Stimulated activated naive CD8-positive, alpha-beta T cell treated with anti-CD3 and anti-CD28 coated beads, Interleukin-15, amount 100 ng/mL, for 72 hours (primary cell): ENCODE measurements around the gene LCE2D.
"Not testable (repeated sequence)": the region's sequence is repeated elsewhere in the genome, so short reads cannot be mapped to it uniquely, and the experiment has no call there.

Source experiments
- ATAC-seq: fragments of 150-1000 bp; cut with Tn5 transposase; 2 replicates; pipeline ENCODE4 v1.10.0; 2021; ENCODE audit warnings: mild to moderate bottlenecking, moderate library complexity
- DNase-seq, 2 donors: peaks; one replicate each; pipeline ENCODE4 v3.0.0; 2021 to 2022
- H3K27ac Mint-ChIP-seq, 2 donors: one replicate each; pipeline ENCODE4 v1.8.0; 2022; ENCODE audit warnings: mild to moderate bottlenecking in 2 of 2, mixed read lengths in 2 of 2, moderate library complexity in 2 of 2
- H3K27me3 Mint-ChIP-seq: one replicate; pipeline ENCODE4 v1.8.0; 2022; ENCODE audit warnings: mixed read lengths
- H3K4me1 Mint-ChIP-seq: one replicate; pipeline ENCODE4 v1.8.0; 2022; ENCODE audit warnings: mild to moderate bottlenecking, mixed read lengths
- H3K4me3 Mint-ChIP-seq, 2 donors: one replicate each; pipeline ENCODE4 v1.8.0; 2022; ENCODE audit warnings: mild to moderate bottlenecking in 2 of 2, mixed read lengths in 2 of 2, moderate library complexity in 1 of 2
- H3K9me3 Mint-ChIP-seq, 2 donors: one replicate each; pipeline ENCODE4 v1.8.0; 2022; ENCODE audit warnings: mixed read lengths in 2 of 2

LCE2D gene

GRCh38 chr1:152673016-152673415 is 9.8 kb downstream of the LCE2D start:
- ATAC-seq, result no peak

GRCh38 chr1:152674983-152675382 is 11.8 kb downstream of the LCE2D start, which contains the start of gene LCE2C:
Gene LCE2C (plus strand): TSS chr1:152675279. CDS start chr1:152676016, 737 bp downstream.
- peaks cover 51% of the 10 kb centered on the region for H3K27me3 Mint-ChIP-seq
- H3K4me3 Mint-ChIP-seq, DNase-seq, H3K4me1 Mint-ChIP-seq, ATAC-seq, H3K9me3 Mint-ChIP-seq, H3K27ac Mint-ChIP-seq: not testable (repeated sequence)

More at GRCh38 chr1:152673016-152673415, 9.8 kb downstream of the LCE2D start:
- H3K27ac Mint-ChIP-seq, result no peak overlapping the region
- peaks cover 32% of the 10 kb centered on the region for H3K27me3 Mint-ChIP-seq
- no peak overlapping the region for H3K4me3 Mint-ChIP-seq
- no peaks in the 10 kb centered on the region for H3K9me3 Mint-ChIP-seq
- H3K4me1 Mint-ChIP-seq, result no peaks in the 10 kb centered on the region
- no peak for DNase-seq

- Mint-ChIP-seq H3K27me3 (peaks cover 61% of the 10 kb centered on the region), H3K27ac (no peak overlapping the region), H3K4me3 (no peak overlapping the region), H3K9me3 (no peaks in the 10 kb centered on the region), H3K4me1 (no peaks in the 10 kb centered on the region)
- DNase-seq (no peak), ATAC-seq (no peak)
Measured at GRCh38 chr1:152679459-152679858, 16.3 kb downstream of the LCE2D start.

- Mint-ChIP-seq H3K27me3 (peaks cover 55% of the 10 kb centered on the region), H3K4me1 (no peaks in the 10 kb centered on the region), H3K27ac (no peak overlapping the region), H3K4me3 (no peak overlapping the region), H3K9me3 (no peaks in the 10 kb centered on the region)
- ATAC-seq (no peak), DNase-seq (no peak)
Measured at GRCh38 chr1:152681616-152682015, 18.4 kb downstream of the LCE2D start.

GRCh38 chr1:152683846-152684245 is 20.7 kb downstream of the LCE2D start:
- DNase-seq (no peak), ATAC-seq (no peak)
- H3K27ac Mint-ChIP-seq, result no peak overlapping the region
- no peaks in the 10 kb centered on the region for H3K9me3 Mint-ChIP-seq
- no peaks in the 10 kb centered on the region for H3K4me1 Mint-ChIP-seq
- no peak overlapping the region for H3K4me3 Mint-ChIP-seq
- H3K27me3 Mint-ChIP-seq, result peaks cover 39% of the 10 kb centered on the region

GRCh38 chr1:152685823-152686222 is 22.6 kb downstream of the LCE2D start, which contains the start of gene LCE2B:
Gene LCE2B (plus strand): TSS chr1:152686123. CDS start chr1:152686844, 721 bp downstream.
- ATAC-seq, H3K4me1 Mint-ChIP-seq, H3K27ac Mint-ChIP-seq, H3K9me3 Mint-ChIP-seq, DNase-seq, H3K4me3 Mint-ChIP-seq: not testable (repeated sequence)
- H3K27me3 Mint-ChIP-seq, result peaks cover 39% of the 10 kb centered on the region

- Mint-ChIP-seq H3K9me3 (peaks cover 0 to 8% of the 10 kb centered on the region in 2 donors), H3K27ac (peak within 1 kb of the TSS in 1 of 2 donors; percentile 20), H3K27me3 (peaks cover 13% of the 10 kb centered on the region), H3K4me1 (no peaks in the 10 kb centered on the region), H3K4me3 (no peak within 1 kb of the TSS)
- ATAC-seq (no peak), DNase-seq (no peak)
Measured at GRCh38 chr1:152697701-152698600, 34.8 kb downstream of the LCE2D start, which contains the start of gene LCE2A. Gene LCE2A (plus strand): TSS chr1:152698345. CDS start chr1:152698902, 557 bp downstream.

- no peak overlapping the region for H3K27ac Mint-ChIP-seq
- H3K27me3 Mint-ChIP-seq, result peaks cover 8% of the 10 kb centered on the region
- H3K4me3 Mint-ChIP-seq, result no peak overlapping the region
- DNase-seq (no peak), ATAC-seq (no peak)
- no peaks in the 10 kb centered on the region for H3K9me3 Mint-ChIP-seq
- H3K4me1 Mint-ChIP-seq, result no peaks in the 10 kb centered on the region
Measured at GRCh38 chr1:152699746-152700145, 36.6 kb downstream of the LCE2D start.

GRCh38 chr1:152707860-152708259 is 44.7 kb downstream of the LCE2D start, which contains the start of gene LCE4A:
Gene LCE4A (plus strand): TSS chr1:152708160. CDS start chr1:152709076, 916 bp downstream.
- Mint-ChIP-seq H3K4me3 (no peak within 1 kb of the TSS), H3K27me3 (peaks cover 30% of the 10 kb centered on the region), H3K27ac (peak within 1 kb of the TSS in 1 of 2 donors; percentile 43), H3K4me1 (no peaks in the 10 kb centered on the region), H3K9me3 (no peaks in the 10 kb centered on the region)
- ATAC-seq (no peak), DNase-seq (no peak)
